ENCODE data around the gene FOXJ1. TPM values are rescaled to one million over a fixed set of nuclear protein-coding genes. Genes with fewer than 3 reads are reported as not detected.
A peak's percentile ranks its signal among the peaks of the same experiment; 100 is the strongest.

Gene FOXJ1
- total RNA-seq, 1 experiment from 2014 or later = 0.26 TPM

DNA sequence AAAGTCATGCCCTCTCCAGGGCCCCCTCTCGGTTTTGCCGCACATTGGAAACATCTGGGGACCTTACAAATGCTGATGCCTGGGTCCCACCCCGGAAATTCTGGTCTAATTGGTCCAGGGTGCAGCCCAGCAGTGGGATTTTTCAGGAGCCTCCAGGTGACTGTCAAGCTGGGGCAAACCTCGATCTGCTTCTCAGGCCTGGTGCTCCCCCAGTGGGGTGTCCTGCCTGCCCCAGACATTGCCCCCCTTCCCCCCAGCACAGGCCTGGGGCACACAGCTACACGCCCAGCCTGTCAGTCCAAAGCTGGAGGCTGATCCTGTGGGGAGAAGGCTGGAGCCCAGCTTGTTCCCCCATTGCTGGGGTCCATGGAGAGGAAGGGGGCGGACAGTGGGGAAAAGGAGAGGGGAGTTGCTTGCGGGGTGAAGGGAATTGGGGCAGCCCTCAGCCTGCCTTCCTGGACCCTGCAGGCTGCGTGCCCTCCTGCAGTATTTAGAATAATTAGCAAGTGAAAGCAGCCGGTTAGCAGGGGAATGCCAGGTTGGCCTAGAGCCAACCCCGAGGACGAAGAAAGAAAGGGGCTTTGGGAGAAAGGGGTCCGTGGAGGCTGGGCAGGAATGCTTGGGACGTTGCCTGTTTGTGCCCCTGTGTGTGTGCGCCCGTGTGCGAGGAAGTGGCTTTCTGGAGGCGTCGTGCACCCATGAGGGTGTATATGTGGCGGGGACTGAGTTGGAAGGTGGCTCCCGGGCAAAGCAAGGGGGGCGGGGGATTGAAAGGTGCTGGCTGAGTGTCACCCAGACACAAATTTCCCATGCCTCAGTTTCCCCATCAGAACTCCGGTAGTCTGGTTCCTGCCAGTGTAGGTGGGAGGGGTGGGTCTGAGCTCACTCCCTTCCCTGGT lies 5.9 kb downstream of the FOXJ1 start:
- no TSS peak for BruUV-seq (replicated peaks)
- CTCF ChIA-PET = interaction anchor here (1.0 kb wide), 1 partner anchor 323 kb away, joined by 5 read pairs; no protein-coding TSS in a partner anchor
- no peak overlapping the region for H3K9ac ChIP-seq (ENCODE audit: low read length)

GRCh38 chr17:76132574-76133338 lies 8.3 kb downstream of the FOXJ1 start:
- TF ChIP-seq EZH2phosphoT487 (IDR thresholded peaks at IDR 0.05; ENCODE audit: borderline replicate concordance, low read length) (no peak), CTCF (conservative IDR thresholded peaks at IDR 0.05; ENCODE audit: low read depth, low read length) (peak; percentile 38; the same call in 1 of the 2 replicates)
- H3K9me3 ChIP-seq (ENCODE audit: low read length) = no peaks in the 10 kb centered on the region
- H3F3A ChIP-seq (ENCODE audit: low read length, unreplicated experiment) = no peaks in the 10 kb centered on the region
- H3K27ac ChIP-seq (ENCODE audit: low read length) = no peak overlapping the region
- no peaks in the 10 kb centered on the region for H3K36me3 ChIP-seq (ENCODE audit: low read depth, low read length)
- DNase-seq (peak; percentile 84), ATAC-seq (peak; percentile 84)
- intact Hi-C loops (cut with micrococcal nuclease) = no loop called here
- peaks cover 12% of the 10 kb centered on the region for H3K4me1 ChIP-seq (ENCODE audit: insufficient read depth, low read length)
- no peak overlapping the region for H3K9ac ChIP-seq (ENCODE audit: low read length)
- POLR2A ChIA-PET (ENCODE audit: unreplicated experiment) = interaction anchor here (0.6 kb wide), 1 partner anchor 10 kb away, joined by 3 read pairs; no protein-coding TSS in a partner anchor
- H3K4me2 ChIP-seq (ENCODE audit: low read length) = peak overlapping the region; percentile 85
- peak overlapping the region; percentile 75 for H2AFZ ChIP-seq (ENCODE audit: low read length)
- CTCF ChIA-PET = interaction anchor here (0.5 to 0.8 kb wide), 6 partner anchors 8 to 214 kb away, joined by 3 to 5 read pairs (median 4); partner anchors contain the start of gene FOXJ1
- no peaks in the 10 kb centered on the region for H4K20me1 ChIP-seq (ENCODE audit: low read length)
- peak overlapping the region; percentile 47 for H3K4me3 ChIP-seq (ENCODE audit: low read length)
- H3K27me3 ChIP-seq (ENCODE audit: low read length) = no peaks in the 10 kb centered on the region
- no TSS peak for BruUV-seq (replicated peaks)
- H3K9me2 ChIP-seq (replicated peaks; ENCODE audit: low read length) = no peaks in the 10 kb centered on the region
- no peaks in the 10 kb centered on the region for H3K79me2 ChIP-seq (ENCODE audit: low read length)

More for the DNA sequence above, 5.9 kb downstream of the FOXJ1 start:
- no peak overlapping the region for H3K4me3 ChIP-seq (ENCODE audit: low read length)
- no peak overlapping the region for H3K27ac ChIP-seq (ENCODE audit: low read length)
- intact Hi-C loops (cut with micrococcal nuclease) = no loop called here
- DNase-seq (no peak), ATAC-seq (no peak)
- no peak overlapping the region for H3K4me2 ChIP-seq (ENCODE audit: low read length)
- H2AFZ ChIP-seq (ENCODE audit: low read length) = no peak overlapping the region
- TF ChIP-seq EZH2 (IDR thresholded peaks at IDR 0.05; ENCODE audit: low read length, unreplicated experiment) (no peak), EZH2phosphoT487 (IDR thresholded peaks at IDR 0.05; ENCODE audit: borderline replicate concordance, low read length) (no peak), CTCF (conservative IDR thresholded peaks at IDR 0.05; ENCODE audit: low read depth, low read length) (no peak)
- H3K9me2 ChIP-seq (replicated peaks; ENCODE audit: low read length) = no peaks in the 10 kb centered on the region
- H3K4me1 ChIP-seq (ENCODE audit: insufficient read depth, low read length) = peaks cover 12% of the 10 kb centered on the region
- no peaks in the 10 kb centered on the region for H3K27me3 ChIP-seq (ENCODE audit: low read length)
- H4K20me1 ChIP-seq (ENCODE audit: low read length) = no peaks in the 10 kb centered on the region
- H3K36me3 ChIP-seq (ENCODE audit: low read depth, low read length) = no peaks in the 10 kb centered on the region
- no peaks in the 10 kb centered on the region for H3K9me3 ChIP-seq (ENCODE audit: low read length)
- POLR2A ChIA-PET (ENCODE audit: unreplicated experiment) = no interaction called here
- H3F3A ChIP-seq (ENCODE audit: low read length, unreplicated experiment) = no peaks in the 10 kb centered on the region
- no peaks in the 10 kb centered on the region for H3K79me2 ChIP-seq (ENCODE audit: low read length)

Measured in PC-3 (cell line).